Mucosa of descending colon (tissue), 3 donors: ENCODE results near the gene TAF3. TPM values are rescaled to one million over a fixed set of nuclear protein-coding genes. Genes with fewer than 3 reads are reported as not detected.

Experiments used
- ATAC-seq: fragments of 200-7000 bp; cut with Tn5 transposase; one replicate; pipeline ENCODE4 v1.9.1; 2020; ENCODE audit warnings: mild to moderate bottlenecking, moderate library complexity
- DNase-seq, 3 donors: peaks; one replicate each; pipeline ENCODE4 v3.0.0-alpha.2; 2020
- H3K36me3 ChIP-seq: fragments of 200-600 bp; one replicate; pipeline ENCODE4 v1.8.0; 2021; ENCODE audit warnings: low read depth, mild to moderate bottlenecking
- H3K4me1 ChIP-seq: fragments of 200-600 bp; one replicate; pipeline ENCODE4 v1.8.0; 2021; ENCODE audit warnings: low read depth, mild to moderate bottlenecking
- H3K4me3 ChIP-seq: fragments of 200-600 bp; one replicate; pipeline ENCODE4 v1.8.0; 2021; ENCODE audit warnings: mild to moderate bottlenecking
- H3K9me3 ChIP-seq: fragments of 200-600 bp; one replicate; pipeline ENCODE4 v1.8.0; 2021; ENCODE audit warnings: mild to moderate bottlenecking
- CTCF ChIP-seq: fragments of 200-600 bp; IDR thresholded peaks from one replicate; pipeline ENCODE4 v1.8.0; 2022; ENCODE audit warnings: antibody characterized with exemption, mild to moderate bottlenecking
- intact Hi-C, 2 donors: fragments of 100-400 bp; cut with DNase I in 1 of 2; cut with micrococcal nuclease in 1 of 2; formaldehyde crosslinking; loops; one replicate each; pipeline versions ENCODE4 v1.11.0 to v1.11.1; 2022; cut with DNase I, micrococcal nuclease
- total RNA-seq, 3 donors: library from RNA; stranded (reverse); fragmentation: NEBNext Ultra II Directional in 2 of 3; extraction: Animal tissue kit (Norgen Biotek cat#: 25700) in 2 of 3; gene quantifications; one replicate each; pipeline versions ENCODE4 v1.2.1 to v1.2.4, GENCODE V29; 2021 to 2023
- donor health status: DM: no; HTN: no; CAD: no; lungs with moderate emphysema.
- donor health status: DM: no; HTN: no; CAD: no.
- donor health status: DM: no; HTN: yes; CAD: no.

TAF3 gene
- total RNA-seq, 3 donors from 2014 or later: 5.5 to 17.2 (median 6.0) TPM

GRCh38 chr10:8052956-8053445 lies 234.7 kb downstream of the TAF3 start:
- peaks cover 56% of the 10 kb centered on the region for H3K4me1 ChIP-seq
- no peak for ATAC-seq

GRCh38 chr10:8053446-8054243 lies 235.3 kb downstream of the TAF3 start:
- ATAC-seq (peak; percentile 93), DNase-seq (peak; percentile 89 to 91 (median 90))
- no peaks in the 10 kb centered on the region for H3K9me3 ChIP-seq
- intact Hi-C loops: no loop called here
- TF ChIP-seq CTCF: peak; percentile 87
- no peak overlapping the region for H3K4me3 ChIP-seq
- H3K4me1 ChIP-seq: peaks cover 56% of the 10 kb centered on the region
- no peaks in the 10 kb centered on the region for H3K36me3 ChIP-seq

More at GRCh38 chr10:8052956-8053445, 234.7 kb downstream of the TAF3 start:
- Histone ChIP-seq H3K9me3 (no peaks in the 10 kb centered on the region), H3K4me3 (no peak overlapping the region), H3K36me3 (no peaks in the 10 kb centered on the region)
- intact Hi-C loops: no loop called here
- no peak for TF ChIP-seq CTCF
- no peak for DNase-seq

DNA sequence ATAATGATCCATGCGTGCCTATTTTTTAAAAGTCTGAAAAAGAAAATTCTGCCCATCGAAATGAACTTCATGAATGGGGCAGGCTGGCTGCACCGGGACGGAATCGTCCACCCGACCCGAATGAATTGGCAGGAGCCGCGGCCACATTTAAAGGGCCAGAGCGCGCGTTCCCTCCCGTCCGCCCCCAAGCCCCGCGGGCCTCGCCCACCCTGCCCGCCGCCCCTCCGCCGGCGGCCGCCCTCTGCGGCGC lies 235.9 kb downstream of the TAF3 start:
- DNase-seq (peak in 1 of 3 donors; percentile 13), ATAC-seq (no peak)
- Histone ChIP-seq H3K36me3 (no peaks in the 10 kb centered on the region), H3K9me3 (no peaks in the 10 kb centered on the region), H3K4me3 (no peak overlapping the region), H3K4me1 (peaks cover 54% of the 10 kb centered on the region)
- no peak for TF ChIP-seq CTCF
- intact Hi-C loops: no loop called here

DNA sequence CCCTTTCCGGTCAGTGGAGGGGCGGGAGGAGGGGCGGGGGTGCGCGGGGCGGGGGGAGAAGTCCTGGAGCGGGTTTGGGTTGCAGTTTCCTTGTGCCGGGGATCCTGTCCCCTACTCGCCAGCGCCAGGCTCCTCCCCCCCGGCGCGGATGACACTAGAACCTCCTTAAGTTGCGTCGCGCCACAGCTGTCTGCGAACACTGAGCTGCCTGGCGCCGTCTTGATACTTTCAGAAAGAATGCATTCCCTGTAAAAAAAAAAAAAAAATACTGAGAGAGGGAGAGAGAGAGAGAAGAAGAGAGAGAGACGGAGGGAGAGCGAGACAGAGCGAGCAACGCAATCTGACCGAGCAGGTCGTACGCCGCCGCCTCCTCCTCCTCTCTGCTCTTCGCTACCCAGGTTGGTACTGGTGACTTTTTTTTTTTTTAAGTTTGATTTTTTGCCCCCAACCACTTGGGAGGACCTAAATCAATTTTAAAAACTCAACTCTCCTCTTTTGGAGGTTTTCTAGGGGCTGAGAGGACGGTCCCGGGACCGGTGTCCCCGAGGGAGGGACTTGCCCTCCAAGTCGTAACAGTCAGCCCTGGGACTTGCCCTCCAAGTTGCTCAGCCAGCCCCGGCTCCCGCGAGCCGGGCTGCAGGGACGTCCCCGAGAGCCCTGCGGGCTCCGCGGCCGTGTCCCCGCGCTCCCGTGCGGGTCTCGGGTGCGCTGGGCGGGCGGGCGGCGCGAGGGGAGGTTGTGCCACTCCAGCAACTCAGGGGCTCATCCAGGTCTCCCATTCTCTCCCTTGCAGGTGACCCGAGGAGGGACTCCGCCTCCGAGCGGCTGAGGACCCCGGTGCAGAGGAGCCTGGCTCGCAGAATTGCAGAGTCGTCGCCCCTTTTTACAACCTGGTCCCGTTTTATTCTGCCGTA lies 236.4 kb downstream of the TAF3 start, which contains the start of gene GATA3:
TSS of gene GATA3 (plus strand) at position 195 of the 914 bp plus-strand sequence. CDS start 968 bp downstream, outside the sequence.
- Histone ChIP-seq H3K9me3 (no peaks in the 10 kb centered on the region), H3K36me3 (no peaks in the 10 kb centered on the region), H3K4me3 (no peak within 1 kb of the TSS), H3K4me1 (peaks cover 48% of the 10 kb centered on the region)
- intact Hi-C loops: no loop called here
- ATAC-seq (peak; percentile 39), DNase-seq (peak; percentile 71 to 85 (median 72))
- TF ChIP-seq CTCF: no peak

GRCh38 chr10:8055420-8056349 lies 237.4 kb downstream of the TAF3 start:
- ATAC-seq (peak; percentile 20), DNase-seq (peak in 2 of 3 donors; percentile 19 to 44)
- TF ChIP-seq CTCF: no peak
- no peak overlapping the region for H3K4me3 ChIP-seq
- intact Hi-C loops: no loop called here
- no peaks in the 10 kb centered on the region for H3K9me3 ChIP-seq
- peaks cover 38% of the 10 kb centered on the region for H3K4me1 ChIP-seq
- no peaks in the 10 kb centered on the region for H3K36me3 ChIP-seq
